OCI-LY7 (cell line): Measurements from ENCODE around the gene PTPRF. TPM values are rescaled to one million over a fixed set of nuclear protein-coding genes. Genes with fewer than 3 reads are reported as not detected.

ENCODE experiments used
- BruUV-seq: library from RNA; stranded (reverse); fragments of 400-500 nt; replicated peaks from 2 replicates; lab custom pipeline; 2021; lab: Mats Ljungman, UMichigan
- CTCF ChIA-PET: fragments of 300-600 bp; sonication (Branson Sonifier 250); formaldehyde crosslinking; loops from one replicate; lab custom pipeline; 2022; ENCODE audit warnings: antibody characterized with exemption; ENCODE audit not compliant: unreplicated experiment; lab: Charles Lee
- POLR2A ChIA-PET: fragments of 300-600 bp; sonication (Branson Sonifier 250); formaldehyde crosslinking; loops from one replicate; lab custom pipeline; 2022; ENCODE audit warnings: antibody characterized with exemption; lab: Charles Lee
- DNase-seq: peaks from one replicate; pipeline ENCODE4 v3.0.0-alpha.2; 2015; ENCODE audit warnings: low spot score
- H2AFZ ChIP-seq: fragments of 200-600 bp; sonication (generic), shearing (Covaris generic); 2 replicates; pipeline ENCODE4 v1.6.1; 2014; ENCODE audit warnings: mild to moderate bottlenecking, antibody characterized with exemption, low read length, moderate library complexity
- H3K27ac ChIP-seq: fragments of 200-600 bp; sonication (generic); 2 replicates; pipeline ENCODE4 v1.5.1; 2014; ENCODE audit warnings: mixed run types, low read depth, mild to moderate bottlenecking, moderate library complexity, low read length, inconsistent platforms; ENCODE audit not compliant: poor library complexity, severe bottlenecking
- H3K36me3 ChIP-seq: fragments of 200-600 bp; sonication (generic); 2 replicates; pipeline ENCODE4 v1.6.1; 2014; ENCODE audit warnings: mild to moderate bottlenecking, antibody characterized with exemption, low read length, moderate library complexity, mixed read lengths; ENCODE audit not compliant: insufficient read depth
- H3K4me1 ChIP-seq: fragments of 200-600 bp; sonication (generic); 2 replicates; pipeline ENCODE4 v1.5.1; 2014; ENCODE audit warnings: mild to moderate bottlenecking, low read length; ENCODE audit not compliant: insufficient read depth, poor library complexity, severe bottlenecking
- H3K4me2 ChIP-seq: fragments of 200-600 bp; sonication (generic); 2 replicates; pipeline ENCODE4 v1.6.1; 2014; ENCODE audit warnings: mild to moderate bottlenecking, low read length
- H3K4me3 ChIP-seq: fragments of 200-600 bp; sonication (generic); 2 replicates; pipeline ENCODE4 v1.5.1; 2014; ENCODE audit warnings: mild to moderate bottlenecking, low read depth, low read length; ENCODE audit not compliant: poor library complexity, severe bottlenecking
- H3K79me2 ChIP-seq: fragments of 200-600 bp; sonication (generic); 2 replicates; pipeline ENCODE4 v1.6.1; 2016; ENCODE audit warnings: low read depth, mild to moderate bottlenecking, low read length, moderate library complexity, mixed read lengths; ENCODE audit not compliant: insufficient read depth
- H3K9me2 ChIP-seq: fragments of 200-600 bp; sonication (generic); 2 replicates; pipeline ENCODE4 v1.6.1; 2016; ENCODE audit warnings: mild to moderate bottlenecking, low read length, mixed read lengths; ENCODE audit not compliant: insufficient read depth
- H3K9me3 ChIP-seq: fragments of 200-600 bp; sonication (generic); 2 replicates; pipeline ENCODE4 v1.6.1; 2014; ENCODE audit warnings: mild to moderate bottlenecking, mixed run types, low read length, mixed read lengths
- H4K20me1 ChIP-seq: fragments of 200-600 bp; sonication (generic); 2 replicates; pipeline ENCODE4 v1.6.1; 2014; ENCODE audit warnings: mild to moderate bottlenecking, antibody characterized with exemption, low read length, moderate library complexity, mixed read lengths; ENCODE audit not compliant: insufficient read depth
- EZH2phosphoT487 ChIP-seq: fragments of 200-600 bp; sonication (generic); IDR thresholded peaks from 2 replicates; pipeline ENCODE4 v1.6.1; 2018; ENCODE audit warnings: low read depth, borderline replicate concordance, mild to moderate bottlenecking, mixed run types, antibody characterized with exemption, low read length, moderate library complexity, mixed read lengths
- intact Hi-C: fragments of 100-400 bp; cut with micrococcal nuclease; formaldehyde crosslinking; loops from one replicate; pipeline ENCODE4 v1.10.0; 2022; ENCODE audit not compliant: unreplicated experiment
- total RNA-seq, 2 experiments: library from RNA; depleted of rRNA in 1 of 2; stranded (reverse); fragments of >200 nt in 1 of 2; shearing (Covaris generic) in 1 of 2; gene quantifications; 2 replicates each; pipeline ENCODE4 v1.2.3, GENCODE V29; 2014 to 2022
- TF ChIP-seq, protein P1 (sequence below): fragments of 200-600 bp; sonication (generic); conservative IDR thresholded peaks from 2 replicates; pipeline ENCODE4 v1.5.1; 2014; ENCODE audit warnings: mild to moderate bottlenecking, antibody characterized with exemption, low read length, moderate library complexity, mixed read lengths

The PTPRF gene
- total RNA-seq, 2 experiments from 2014 or later = 0.06 to 0.48 TPM

DNA sequence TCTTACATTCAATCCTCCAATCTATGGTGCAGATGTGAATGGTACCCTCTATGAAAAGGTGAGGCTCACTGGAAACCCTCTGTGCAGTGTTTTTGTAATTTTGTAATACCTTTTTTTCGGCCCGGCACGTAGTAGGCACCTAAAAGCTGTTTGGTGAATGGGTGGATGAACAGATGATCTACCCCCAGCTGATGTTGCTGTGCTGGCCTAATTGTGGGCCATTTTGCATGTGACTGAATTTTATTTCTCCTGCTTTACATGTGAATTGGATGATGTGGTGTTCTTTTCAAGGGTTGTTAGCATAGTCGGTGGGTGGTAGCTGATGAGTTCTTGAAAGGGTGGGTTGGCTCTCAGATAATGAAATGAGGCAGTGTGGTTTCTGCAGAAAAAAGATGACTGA is 129.7 kb downstream of the PTPRF start:
- BruUV-seq = no TSS peak
- POLR2A ChIA-PET = interaction anchor here (2.4 kb wide), 1 partner anchor 10 kb away, joined by 18 read pairs; the partner anchor contains the start of gene KDM4A
- Histone ChIP-seq H3K4me3 (no peak overlapping the region), H3K36me3 (peaks cover 98% of the 10 kb centered on the region), H3K79me2 (no peaks in the 10 kb centered on the region), H3K4me1 (no peaks in the 10 kb centered on the region), H2AFZ (no peak overlapping the region), H3K9me3 (no peaks in the 10 kb centered on the region), H3K4me2 (no peak overlapping the region), H3K9me2 (no peaks in the 10 kb centered on the region), H3K27ac (no peak overlapping the region), H4K20me1 (no peaks in the 10 kb centered on the region)
- no peak for TF ChIP-seq EZH2phosphoT487
- TF ChIP-seq, protein P1, sequence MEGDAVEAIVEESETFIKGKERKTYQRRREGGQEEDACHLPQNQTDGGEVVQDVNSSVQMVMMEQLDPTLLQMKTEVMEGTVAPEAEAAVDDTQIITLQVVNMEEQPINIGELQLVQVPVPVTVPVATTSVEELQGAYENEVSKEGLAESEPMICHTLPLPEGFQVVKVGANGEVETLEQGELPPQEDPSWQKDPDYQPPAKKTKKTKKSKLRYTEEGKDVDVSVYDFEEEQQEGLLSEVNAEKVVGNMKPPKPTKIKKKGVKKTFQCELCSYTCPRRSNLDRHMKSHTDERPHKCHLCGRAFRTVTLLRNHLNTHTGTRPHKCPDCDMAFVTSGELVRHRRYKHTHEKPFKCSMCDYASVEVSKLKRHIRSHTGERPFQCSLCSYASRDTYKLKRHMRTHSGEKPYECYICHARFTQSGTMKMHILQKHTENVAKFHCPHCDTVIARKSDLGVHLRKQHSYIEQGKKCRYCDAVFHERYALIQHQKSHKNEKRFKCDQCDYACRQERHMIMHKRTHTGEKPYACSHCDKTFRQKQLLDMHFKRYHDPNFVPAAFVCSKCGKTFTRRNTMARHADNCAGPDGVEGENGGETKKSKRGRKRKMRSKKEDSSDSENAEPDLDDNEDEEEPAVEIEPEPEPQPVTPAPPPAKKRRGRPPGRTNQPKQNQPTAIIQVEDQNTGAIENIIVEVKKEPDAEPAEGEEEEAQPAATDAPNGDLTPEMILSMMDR = no peak
- no peak for DNase-seq
- intact Hi-C loops = no loop called here
- CTCF ChIA-PET = no interaction called here

DNA sequence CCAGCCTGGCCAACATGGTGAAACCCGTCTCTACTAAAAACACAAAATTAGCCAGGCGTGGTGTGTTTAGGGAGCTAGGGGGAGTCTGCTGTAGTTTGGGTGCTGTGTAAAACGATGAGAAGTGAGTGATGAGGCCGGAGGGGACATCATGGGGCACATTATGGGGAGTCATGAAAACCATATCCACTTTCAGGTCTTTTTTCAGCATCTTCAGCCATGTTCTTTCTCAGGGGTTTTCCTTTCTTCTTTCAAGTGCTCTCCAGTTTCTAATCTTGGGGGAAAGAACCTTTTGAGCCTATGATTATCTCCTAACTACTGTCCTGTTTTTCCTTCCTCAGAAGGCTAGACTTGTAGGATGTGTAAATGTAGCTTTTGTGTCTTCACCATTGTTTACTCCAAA is 133.7 kb downstream of the PTPRF start:
- Histone ChIP-seq H3K79me2 (no peaks in the 10 kb centered on the region), H3K9me3 (no peaks in the 10 kb centered on the region), H3K4me3 (no peak overlapping the region), H3K36me3 (peaks cover 98% of the 10 kb centered on the region), H3K4me2 (no peak overlapping the region), H2AFZ (no peak overlapping the region), H3K4me1 (no peaks in the 10 kb centered on the region), H3K27ac (no peak overlapping the region), H4K20me1 (no peaks in the 10 kb centered on the region), H3K9me2 (no peaks in the 10 kb centered on the region)
- BruUV-seq = no TSS peak
- intact Hi-C loops = no loop called here
- ChIA-PET CTCF (no interaction called here), POLR2A (interaction anchor here (0.8 kb wide), 1 partner anchor 10 kb away, joined by 3 read pairs; no protein-coding TSS in a partner anchor)
- no peak for TF ChIP-seq EZH2phosphoT487
- TF ChIP-seq, protein P1 = no peak
- no peak for DNase-seq

DNA sequence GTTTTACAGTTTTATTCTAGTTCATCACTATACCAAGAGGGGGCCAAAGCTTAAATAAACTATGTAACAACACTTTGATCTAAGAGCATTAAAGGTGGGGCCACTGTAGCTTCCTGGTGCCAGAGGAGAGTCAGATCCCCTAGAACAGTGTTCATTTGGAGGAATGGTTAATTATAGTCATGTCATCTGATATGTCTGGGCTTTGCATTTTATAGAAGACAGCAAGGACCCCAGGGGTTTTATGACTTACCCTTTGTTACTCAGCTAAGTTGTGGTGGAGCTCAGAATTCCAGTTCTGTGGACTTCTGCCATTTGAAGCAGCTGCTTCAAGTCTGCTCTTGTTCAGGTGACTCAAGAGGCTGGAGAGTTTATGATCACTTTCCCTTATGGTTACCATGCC is 135.9 kb downstream of the PTPRF start:
- Histone ChIP-seq H3K27ac (no peak overlapping the region), H3K4me1 (no peaks in the 10 kb centered on the region), H3K9me3 (no peaks in the 10 kb centered on the region), H2AFZ (no peak overlapping the region), H3K4me2 (no peak overlapping the region), H3K4me3 (no peak overlapping the region), H3K36me3 (peaks cover 97% of the 10 kb centered on the region), H3K9me2 (no peaks in the 10 kb centered on the region), H3K79me2 (no peaks in the 10 kb centered on the region), H4K20me1 (no peaks in the 10 kb centered on the region)
- ChIA-PET CTCF (no interaction called here), POLR2A (interaction anchor here (1.2 kb wide), 1 partner anchor 21 kb away, joined by 3 read pairs; no protein-coding TSS in a partner anchor)
- TF ChIP-seq EZH2phosphoT487 = no peak
- TF ChIP-seq, protein P1 = no peak
- intact Hi-C loops = no loop called here
- no TSS peak for BruUV-seq
- DNase-seq = no peak
